ENCODE data around the gene PLA1A.

PLA1A gene

GRCh38 chr3:119609301-119609700 lies 11.6 kb downstream of the PLA1A start:
- no peak for DNase-seq

GRCh38 chr3:119611664-119612063 lies 14.0 kb downstream of the PLA1A start:
- DNase-seq = no peak

- no peak for DNase-seq
Observed at GRCh38 chr3:119613201-119613600, 15.5 kb downstream of the PLA1A start.

- DNase-seq = no peak
Observed at GRCh38 chr3:119613872-119614271, 16.2 kb downstream of the PLA1A start.

- no peak for DNase-seq
Observed at GRCh38 chr3:119616056-119616455, 18.4 kb downstream of the PLA1A start.

- no peak for DNase-seq
Observed at GRCh38 chr3:119619094-119619493, 21.4 kb downstream of the PLA1A start.

- DNase-seq = no peak
Observed at GRCh38 chr3:119620899-119621298, 23.2 kb downstream of the PLA1A start.

- no peak for DNase-seq
Observed at GRCh38 chr3:119624002-119624720, 26.5 kb downstream of the PLA1A start.

GRCh38 chr3:119625451-119626153 lies 27.9 kb downstream of the PLA1A start:
- DNase-seq = no peak

GRCh38 chr3:119626196-119626595 lies 28.5 kb downstream of the PLA1A start:
- DNase-seq = no peak

- no peak for DNase-seq
Observed at GRCh38 chr3:119627461-119627860, 29.8 kb downstream of the PLA1A start.

GRCh38 chr3:119628390-119628789 lies 30.7 kb downstream of the PLA1A start:
- no peak for DNase-seq

- no peak for DNase-seq
Observed at GRCh38 chr3:119628816-119629445, 31.2 kb downstream of the PLA1A start.

- DNase-seq = no peak
Observed at GRCh38 chr3:119630128-119630879, 32.6 kb downstream of the PLA1A start.

GRCh38 chr3:119630880-119631329 lies 33.2 kb downstream of the PLA1A start:
- no peak for DNase-seq

- no peak for DNase-seq
Observed at GRCh38 chr3:119631516-119631915, 33.8 kb downstream of the PLA1A start.

- no peak for DNase-seq
Observed at GRCh38 chr3:119632216-119632615, 34.5 kb downstream of the PLA1A start.

- DNase-seq = no peak
Observed at GRCh38 chr3:119632829-119633228, 35.1 kb downstream of the PLA1A start.

GRCh38 chr3:119635719-119636118 lies 38.0 kb downstream of the PLA1A start:
- no peak for DNase-seq

GRCh38 chr3:119636249-119636648 lies 38.6 kb downstream of the PLA1A start:
- DNase-seq = no peak

GRCh38 chr3:119636891-119637611 lies 39.4 kb downstream of the PLA1A start:
- DNase-seq = no peak

GRCh38 chr3:119637679-119638477 lies 40.2 kb downstream of the PLA1A start:
- DNase-seq = no peak

All from NCI-H524 (cell line).